Upper lobe of right lung (tissue), 1 donor: ENCODE measurements around the gene PIWIL4. TPM values are rescaled to one million over a fixed set of nuclear protein-coding genes. Genes with fewer than 3 reads are reported as not detected.

ENCODE experiments used
- ATAC-seq: fragments of 200-7000 bp; cut with Tn5 transposase; one replicate; pipeline ENCODE4 v1.9.1; 2020; ENCODE audit warnings: mild to moderate bottlenecking, moderate library complexity
- DNase-seq: peaks from one replicate; pipeline ENCODE4 v3.0.0-alpha.2; 2020
- H3K27ac ChIP-seq: fragments of 200-600 bp; one replicate; pipeline ENCODE4 v1.8.0; 2022
- H3K27me3 ChIP-seq: fragments of 200-600 bp; one replicate; pipeline ENCODE4 v1.8.0; 2022; ENCODE audit warnings: mild to moderate bottlenecking
- H3K36me3 ChIP-seq: fragments of 200-600 bp; one replicate; pipeline ENCODE4 v1.8.0; 2022
- H3K4me1 ChIP-seq: fragments of 200-600 bp; one replicate; pipeline ENCODE4 v1.8.0; 2022
- H3K4me3 ChIP-seq: fragments of 200-600 bp; one replicate; pipeline ENCODE4 v1.8.0; 2022; ENCODE audit warnings: mild to moderate bottlenecking
- H3K9me3 ChIP-seq: fragments of 200-600 bp; one replicate; pipeline ENCODE4 v1.8.0; 2022
- intact Hi-C: fragments of 100-400 bp; cut with DNase I; formaldehyde crosslinking; loops from one replicate; pipeline ENCODE4 v1.11.0; 2022
- total RNA-seq: library from RNA; stranded (reverse); fragmentation: NEBNext Ultra II Directional; extraction: Animal tissue kit (Norgen Biotek cat#: 25700); gene quantifications from one replicate; pipeline ENCODE4 v1.2.1, GENCODE V29; 2021
- TF ChIP-seq, protein P1 (sequence below): fragments of 200-600 bp; IDR thresholded peaks from one replicate; pipeline ENCODE4 v1.8.0; 2022; ENCODE audit warnings: antibody characterized with exemption
- donor health status: DM: no; HTN: yes; CAD: no; lungs with severe emphysema.

Gene PIWIL4
- total RNA-seq, 1 donor from 2014 or later, result 2.9 TPM

- Histone ChIP-seq H3K9me3 (no peaks in the 10 kb centered on the region), H3K27me3 (no peaks in the 10 kb centered on the region), H3K4me3 (no peak overlapping the region), H3K4me1 (no peaks in the 10 kb centered on the region), H3K27ac (no peak overlapping the region), H3K36me3 (no peaks in the 10 kb centered on the region)
- DNase-seq, result no peak
- intact Hi-C loops, result no loop called here
- TF ChIP-seq, protein P1, sequence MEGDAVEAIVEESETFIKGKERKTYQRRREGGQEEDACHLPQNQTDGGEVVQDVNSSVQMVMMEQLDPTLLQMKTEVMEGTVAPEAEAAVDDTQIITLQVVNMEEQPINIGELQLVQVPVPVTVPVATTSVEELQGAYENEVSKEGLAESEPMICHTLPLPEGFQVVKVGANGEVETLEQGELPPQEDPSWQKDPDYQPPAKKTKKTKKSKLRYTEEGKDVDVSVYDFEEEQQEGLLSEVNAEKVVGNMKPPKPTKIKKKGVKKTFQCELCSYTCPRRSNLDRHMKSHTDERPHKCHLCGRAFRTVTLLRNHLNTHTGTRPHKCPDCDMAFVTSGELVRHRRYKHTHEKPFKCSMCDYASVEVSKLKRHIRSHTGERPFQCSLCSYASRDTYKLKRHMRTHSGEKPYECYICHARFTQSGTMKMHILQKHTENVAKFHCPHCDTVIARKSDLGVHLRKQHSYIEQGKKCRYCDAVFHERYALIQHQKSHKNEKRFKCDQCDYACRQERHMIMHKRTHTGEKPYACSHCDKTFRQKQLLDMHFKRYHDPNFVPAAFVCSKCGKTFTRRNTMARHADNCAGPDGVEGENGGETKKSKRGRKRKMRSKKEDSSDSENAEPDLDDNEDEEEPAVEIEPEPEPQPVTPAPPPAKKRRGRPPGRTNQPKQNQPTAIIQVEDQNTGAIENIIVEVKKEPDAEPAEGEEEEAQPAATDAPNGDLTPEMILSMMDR, result no peak
- ATAC-seq, result peak; percentile 15
Observed at GRCh38 chr11:94665116-94665659, 98.0 kb downstream of the PIWIL4 start.

- ATAC-seq, result no peak
- TF ChIP-seq, protein P1, result no peak
- Histone ChIP-seq H3K4me3 (no peak overlapping the region), H3K27me3 (no peaks in the 10 kb centered on the region), H3K27ac (no peak overlapping the region), H3K36me3 (no peaks in the 10 kb centered on the region), H3K9me3 (no peaks in the 10 kb centered on the region), H3K4me1 (no peaks in the 10 kb centered on the region)
- DNase-seq, result no peak
- intact Hi-C loops, result no loop called here
Observed at GRCh38 chr11:94666792-94667721, 99.9 kb downstream of the PIWIL4 start.

- Histone ChIP-seq H3K4me3 (no peak overlapping the region), H3K36me3 (no peaks in the 10 kb centered on the region), H3K9me3 (no peaks in the 10 kb centered on the region), H3K4me1 (no peaks in the 10 kb centered on the region), H3K27me3 (no peaks in the 10 kb centered on the region), H3K27ac (no peak overlapping the region)
- TF ChIP-seq, protein P1, result no peak
- ATAC-seq (no peak), DNase-seq (no peak)
- intact Hi-C loops, result no loop called here
Observed at GRCh38 chr11:94668212-94668793, 101.1 kb downstream of the PIWIL4 start.

DNA sequence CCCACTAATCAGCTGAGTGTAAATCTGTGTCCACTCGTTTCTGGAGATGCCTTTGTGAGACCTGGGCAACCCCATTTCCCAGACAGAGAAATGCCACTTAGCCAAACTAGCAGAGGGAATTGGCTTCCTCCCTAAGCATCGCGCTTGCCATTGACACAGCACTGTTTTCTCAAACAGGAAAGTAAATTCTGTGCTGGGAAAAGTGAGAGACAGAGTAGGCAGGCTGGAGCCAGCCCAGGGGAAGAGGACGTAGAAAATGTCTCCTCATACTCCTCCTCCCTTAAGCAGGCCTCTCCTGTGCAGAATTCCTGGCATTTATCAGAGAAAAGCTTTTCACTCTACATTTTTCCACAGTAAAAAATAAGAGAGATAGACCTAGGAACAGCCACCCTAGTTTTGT lies 101.9 kb downstream of the PIWIL4 start:
- Histone ChIP-seq H3K9me3 (no peaks in the 10 kb centered on the region), H3K27me3 (no peaks in the 10 kb centered on the region), H3K4me3 (no peak overlapping the region), H3K36me3 (no peaks in the 10 kb centered on the region), H3K4me1 (no peaks in the 10 kb centered on the region), H3K27ac (no peak overlapping the region)
- intact Hi-C loops, result no loop called here
- DNase-seq (no peak), ATAC-seq (no peak)
- TF ChIP-seq, protein P1, result no peak

Other genes with a start within 250 kb of the PIWIL4 start
- 0.12 TPM for gene GPR83, start 165.9 kb upstream of the PIWIL4 start, total RNA-seq
- 17.4 TPM for gene MRE11, start 73.5 kb upstream of the PIWIL4 start, total RNA-seq
- gene ANKRD49, start 73.4 kb upstream of the PIWIL4 start, total RNA-seq, result 16.6 TPM
- not detected for gene C11orf97, start 54.9 kb upstream of the PIWIL4 start, total RNA-seq
- 6.0 TPM for gene FUT4, start 23.4 kb upstream of the PIWIL4 start, total RNA-seq
- 62.5 TPM for gene AMOTL1, start 201.0 kb downstream of the PIWIL4 start, total RNA-seq